Left ventricle myocardium inferior (tissue), 1 donor: Measurements from ENCODE around the gene TTLL10. TPM values are rescaled to one million over a fixed set of nuclear protein-coding genes. Genes with fewer than 3 reads are reported as not detected.

ENCODE experiments used
- DNase-seq: peaks from one replicate; pipeline ENCODE4 v3.0.0-alpha.2; 2020
- H3K27ac ChIP-seq: fragments of 200-600 bp; replicated peaks from 2 replicates; pipeline ENCODE4 v1.8.0; 2021
- H3K27me3 ChIP-seq: fragments of 200-600 bp; 2 replicates; pipeline ENCODE4 v1.8.0; 2021; ENCODE audit warnings: low read depth
- H3K36me3 ChIP-seq: fragments of 200-600 bp; 2 replicates; pipeline ENCODE4 v1.8.0; 2021
- H3K4me1 ChIP-seq: fragments of 200-600 bp; 2 replicates; pipeline ENCODE4 v1.8.0; 2021
- H3K4me3 ChIP-seq: fragments of 200-600 bp; 2 replicates; pipeline ENCODE4 v1.8.0; 2021; ENCODE audit warnings: mild to moderate bottlenecking, moderate library complexity
- H3K9me3 ChIP-seq: fragments of 200-600 bp; replicated peaks from 2 replicates; pipeline ENCODE4 v1.8.0; 2021
- intact Hi-C: fragments of 100-400 bp; cut with micrococcal nuclease; formaldehyde crosslinking; loops from one replicate; pipeline ENCODE4 v1.11.0; 2022
- total RNA-seq: library from RNA; stranded (reverse); fragmentation: NEBNext Ultra II Directional; extraction: Animal tissue kit (Norgen Biotek cat#: 25700); gene quantifications from one replicate; pipeline ENCODE4 v1.2.1, GENCODE V29; 2021
- TF ChIP-seq, protein P1 (sequence below): fragments of 200-600 bp; IDR thresholded peaks from 2 replicates; pipeline ENCODE4 v1.8.0; 2021; ENCODE audit warnings: antibody characterized with exemption, mild to moderate bottlenecking, borderline replicate concordance
- donor health status: DM: no; HTN: yes; CAD: no; lungs with severe emphysema.

TTLL10 gene
- total RNA-seq, 1 donor from 2014 or later, result not detected

DNA sequence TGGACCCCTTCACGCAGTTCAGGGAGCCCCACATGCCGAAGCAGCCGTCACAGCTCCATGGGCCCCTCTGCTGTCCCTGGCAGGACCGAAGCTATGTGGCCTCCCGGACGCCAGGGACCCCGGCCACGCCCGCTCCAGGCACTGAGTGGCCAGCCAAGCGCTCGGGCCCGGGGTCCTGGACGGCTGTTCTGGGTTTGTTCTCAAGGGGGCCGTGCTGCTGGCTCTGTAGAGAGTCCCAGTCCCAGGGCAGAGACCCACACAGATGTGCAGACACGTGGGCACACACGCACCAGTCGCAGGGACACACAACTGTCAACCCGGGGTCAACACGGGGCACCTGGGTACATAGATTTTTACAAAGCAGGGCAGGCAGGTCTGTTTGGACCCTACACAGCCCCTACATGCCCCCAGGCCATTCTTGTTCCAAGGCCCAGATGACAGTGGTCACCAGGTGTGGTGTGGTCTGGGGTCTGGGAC lies 65.1 kb downstream of the TTLL10 start:
- TF ChIP-seq, protein P1, sequence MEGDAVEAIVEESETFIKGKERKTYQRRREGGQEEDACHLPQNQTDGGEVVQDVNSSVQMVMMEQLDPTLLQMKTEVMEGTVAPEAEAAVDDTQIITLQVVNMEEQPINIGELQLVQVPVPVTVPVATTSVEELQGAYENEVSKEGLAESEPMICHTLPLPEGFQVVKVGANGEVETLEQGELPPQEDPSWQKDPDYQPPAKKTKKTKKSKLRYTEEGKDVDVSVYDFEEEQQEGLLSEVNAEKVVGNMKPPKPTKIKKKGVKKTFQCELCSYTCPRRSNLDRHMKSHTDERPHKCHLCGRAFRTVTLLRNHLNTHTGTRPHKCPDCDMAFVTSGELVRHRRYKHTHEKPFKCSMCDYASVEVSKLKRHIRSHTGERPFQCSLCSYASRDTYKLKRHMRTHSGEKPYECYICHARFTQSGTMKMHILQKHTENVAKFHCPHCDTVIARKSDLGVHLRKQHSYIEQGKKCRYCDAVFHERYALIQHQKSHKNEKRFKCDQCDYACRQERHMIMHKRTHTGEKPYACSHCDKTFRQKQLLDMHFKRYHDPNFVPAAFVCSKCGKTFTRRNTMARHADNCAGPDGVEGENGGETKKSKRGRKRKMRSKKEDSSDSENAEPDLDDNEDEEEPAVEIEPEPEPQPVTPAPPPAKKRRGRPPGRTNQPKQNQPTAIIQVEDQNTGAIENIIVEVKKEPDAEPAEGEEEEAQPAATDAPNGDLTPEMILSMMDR, result no peak
- peaks cover 23% of the 10 kb centered on the region for H3K4me1 ChIP-seq
- no peak for DNase-seq
- no peaks in the 10 kb centered on the region for H3K36me3 ChIP-seq
- peaks cover 64% of the 10 kb centered on the region for H3K27me3 ChIP-seq
- intact Hi-C loops, result no loop called here
- no peaks in the 10 kb centered on the region for H3K9me3 ChIP-seq
- H3K4me3 ChIP-seq, result no peak overlapping the region
- no peak overlapping the region for H3K27ac ChIP-seq

DNA sequence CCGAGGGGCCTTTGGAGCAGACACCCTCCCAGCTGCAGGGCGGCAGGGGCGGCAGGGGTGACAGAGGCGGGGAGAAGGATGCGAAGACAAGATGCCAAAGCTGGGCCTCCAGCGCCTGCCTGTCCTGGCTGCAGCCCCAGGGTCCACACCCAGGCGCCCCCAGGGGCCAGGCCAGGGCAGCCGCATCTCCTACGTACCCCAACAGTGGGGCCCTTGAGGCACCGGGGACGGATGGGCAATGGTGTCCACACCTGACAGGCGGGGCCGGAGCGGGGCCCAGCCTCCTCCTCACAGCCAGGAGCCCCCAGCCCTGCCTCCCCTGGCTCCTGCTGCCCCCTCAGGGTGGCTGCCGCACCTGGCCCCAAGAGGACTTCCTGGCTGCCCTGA lies 65.5 kb downstream of the TTLL10 start:
- Histone ChIP-seq H3K36me3 (no peaks in the 10 kb centered on the region), H3K27ac (no peak overlapping the region), H3K9me3 (no peaks in the 10 kb centered on the region), H3K27me3 (peaks cover 69% of the 10 kb centered on the region), H3K4me3 (no peak overlapping the region), H3K4me1 (peaks cover 23% of the 10 kb centered on the region)
- no peak for DNase-seq
- TF ChIP-seq, protein P1, result no peak
- intact Hi-C loops, result no loop called here

DNA sequence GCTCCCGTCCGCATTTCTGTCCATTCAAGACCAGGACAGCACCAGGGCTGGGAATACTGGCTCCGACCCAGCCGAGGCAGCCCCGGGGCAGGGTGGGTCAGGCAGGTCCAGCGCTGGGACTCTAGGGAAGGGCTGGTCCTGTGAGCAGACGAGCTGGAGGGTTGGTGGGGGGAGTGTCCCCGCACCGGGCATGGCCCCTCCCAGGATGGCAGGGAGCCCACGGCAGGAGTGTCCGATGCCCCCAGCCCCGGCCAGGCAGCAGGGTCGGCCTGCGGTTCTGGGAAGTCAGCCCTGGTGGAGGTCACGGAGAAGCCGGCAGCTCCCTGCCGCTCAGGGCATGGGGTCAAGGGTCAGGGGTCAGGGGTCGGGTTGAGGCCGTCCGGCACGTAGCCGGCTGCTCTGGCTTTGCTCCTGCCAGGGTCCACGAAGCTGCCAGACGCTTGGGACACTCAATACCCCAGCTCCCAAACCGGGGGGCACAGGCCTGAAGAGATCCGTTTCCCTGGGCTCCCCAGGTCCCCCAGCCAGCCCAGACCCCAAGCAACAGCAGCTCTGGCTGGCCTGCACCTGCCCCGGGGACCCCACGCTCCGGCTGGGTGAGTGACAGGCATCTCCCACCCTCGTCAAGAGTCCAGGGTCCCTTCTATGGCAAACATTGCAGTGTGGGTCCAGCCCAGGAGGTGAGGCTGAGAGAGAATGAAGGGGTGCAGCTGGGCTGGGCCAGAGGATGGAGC lies 66.1 kb downstream of the TTLL10 start:
- intact Hi-C loops, result no loop called here
- Histone ChIP-seq H3K9me3 (no peaks in the 10 kb centered on the region), H3K27me3 (peaks cover 72% of the 10 kb centered on the region), H3K4me3 (no peak overlapping the region), H3K36me3 (no peaks in the 10 kb centered on the region), H3K27ac (no peak overlapping the region), H3K4me1 (peaks cover 23% of the 10 kb centered on the region)
- DNase-seq, result no peak
- TF ChIP-seq, protein P1, result no peak

DNA sequence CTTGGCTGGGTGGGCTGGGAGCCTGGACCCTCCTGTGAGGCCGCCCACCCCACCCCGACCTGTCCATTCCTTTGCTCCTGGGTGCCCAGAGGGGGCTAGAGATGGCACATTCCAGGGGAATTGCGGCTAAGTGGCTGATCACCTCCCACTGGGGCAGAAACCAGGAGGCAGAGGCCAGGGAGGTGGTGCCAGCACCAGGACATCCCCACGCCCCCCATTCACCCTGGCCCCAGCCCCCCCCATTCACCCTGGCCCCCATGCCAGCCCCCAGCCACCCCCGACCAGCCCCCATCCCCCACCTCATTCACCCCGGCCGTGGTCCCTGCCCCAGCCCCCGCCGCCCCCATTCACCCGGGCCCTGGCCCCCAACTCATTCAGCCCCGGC lies 66.7 kb downstream of the TTLL10 start:
- intact Hi-C loops, result no loop called here
- peaks cover 75% of the 10 kb centered on the region for H3K27me3 ChIP-seq
- TF ChIP-seq, protein P1, result no peak
- H3K36me3 ChIP-seq, result no peaks in the 10 kb centered on the region
- no peak overlapping the region for H3K27ac ChIP-seq
- no peaks in the 10 kb centered on the region for H3K9me3 ChIP-seq
- no peak for DNase-seq
- peaks cover 23% of the 10 kb centered on the region for H3K4me1 ChIP-seq
- no peak overlapping the region for H3K4me3 ChIP-seq

DNA sequence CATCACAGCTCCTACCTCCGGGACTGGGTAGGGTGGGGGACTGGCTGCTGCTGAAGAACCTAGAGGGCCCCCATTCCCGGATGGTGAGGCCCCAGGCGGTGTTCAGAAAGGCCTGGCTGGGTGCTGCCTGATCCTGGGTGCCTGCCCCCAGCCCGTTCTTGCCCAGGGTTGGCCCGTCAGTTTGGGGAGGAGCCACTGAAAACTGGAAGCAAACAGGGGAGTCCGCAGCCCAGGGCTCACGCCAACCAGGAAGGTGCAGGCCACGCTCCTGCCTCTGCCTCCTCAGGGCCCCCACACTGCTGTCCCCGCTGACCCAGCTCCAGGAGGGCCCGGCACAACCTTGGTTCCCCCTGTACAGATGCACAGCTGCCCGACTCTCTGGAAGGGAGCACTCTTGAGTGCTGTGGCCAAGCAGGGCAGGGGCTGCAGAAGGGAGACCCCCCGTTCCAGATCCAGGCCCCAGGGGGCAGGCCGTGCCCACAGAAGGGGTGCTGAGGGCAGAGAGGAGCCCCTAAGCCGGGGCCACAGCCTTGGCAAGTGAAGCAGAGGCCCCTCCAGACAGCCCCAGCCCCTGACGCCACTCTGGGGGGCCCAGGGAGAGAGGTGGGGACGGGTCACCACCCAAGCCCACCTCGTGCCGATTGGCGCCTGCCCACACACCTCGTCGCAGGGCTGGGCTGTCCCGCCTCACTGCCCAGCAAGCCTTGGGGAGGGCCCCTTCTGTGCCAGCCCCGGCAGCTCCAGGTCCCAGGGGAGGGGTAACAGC lies 67.3 kb downstream of the TTLL10 start:
- Histone ChIP-seq H3K27me3 (peaks cover 82% of the 10 kb centered on the region), H3K4me1 (peaks cover 26% of the 10 kb centered on the region)

More for the DNA sequence above, 67.3 kb downstream of the TTLL10 start:
- no peak for DNase-seq
- TF ChIP-seq, protein P1, result no peak
- H3K9me3 ChIP-seq, result no peaks in the 10 kb centered on the region
- no peak overlapping the region for H3K4me3 ChIP-seq
- H3K36me3 ChIP-seq, result no peaks in the 10 kb centered on the region
- intact Hi-C loops, result no loop called here
- H3K27ac ChIP-seq, result no peak overlapping the region
